ENCODE measurements around the gene GJA3. TPM values are rescaled to one million over a fixed set of nuclear protein-coding genes. Genes with fewer than 3 reads are reported as not detected.

Gene GJA3
- total RNA-seq, 1 donor from 2014 or later, result not detected

- DNase-seq, result no peak
- no peaks in the 10 kb centered on the region for H3K36me3 ChIP-seq
- H3K4me3 ChIP-seq, result no peak overlapping the region
These were observed 36.5 kb upstream of the GJA3 start for GRCh38 chr13:20197361-20197834.

GRCh38 chr13:20195801-20196200, 34.9 kb upstream of the GJA3 start:
- TF ChIP-seq CTCF (IDR thresholded peaks at IDR 0.05), result no peak

More at GRCh38 chr13:20197361-20197834, 36.5 kb upstream of the GJA3 start:
- TF ChIP-seq CTCF (IDR thresholded peaks at IDR 0.05), result peak; percentile 80
- intact Hi-C loops (cut with DNase I), result no loop called here
- H3K4me1 ChIP-seq, result peaks cover 23% of the 10 kb centered on the region
- no peak overlapping the region for H3K27ac ChIP-seq
- peaks cover 50% of the 10 kb centered on the region for H3K27me3 ChIP-seq
- H3K9me3 ChIP-seq, result no peaks in the 10 kb centered on the region
- peak; percentile 78 for ATAC-seq

GRCh38 chr13:20193907-20194631, 33.2 kb upstream of the GJA3 start:
- ATAC-seq, result no peak
- no peak for DNase-seq
- Histone ChIP-seq H3K36me3 (no peaks in the 10 kb centered on the region), H3K27ac (no peak overlapping the region), H3K9me3 (no peaks in the 10 kb centered on the region), H3K4me3 (no peak overlapping the region), H3K27me3 (peaks cover 60% of the 10 kb centered on the region), H3K4me1 (peaks cover 29% of the 10 kb centered on the region)
- intact Hi-C loops (cut with DNase I), result no loop called here
- TF ChIP-seq CTCF (IDR thresholded peaks at IDR 0.05), result no peak

More at GRCh38 chr13:20195801-20196200, 34.9 kb upstream of the GJA3 start:
- no peak for DNase-seq
- no peaks in the 10 kb centered on the region for H3K9me3 ChIP-seq
- ATAC-seq, result no peak
- no peak overlapping the region for H3K4me3 ChIP-seq
- H3K4me1 ChIP-seq, result peaks cover 29% of the 10 kb centered on the region
- peaks cover 60% of the 10 kb centered on the region for H3K27me3 ChIP-seq
- H3K36me3 ChIP-seq, result no peaks in the 10 kb centered on the region
- no peak overlapping the region for H3K27ac ChIP-seq
- intact Hi-C loops (cut with DNase I), result no loop called here

- peak overlapping the region; percentile 54 for H3K4me3 ChIP-seq
- peaks cover 29% of the 10 kb centered on the region for H3K4me1 ChIP-seq
- H3K27me3 ChIP-seq, result peaks cover 60% of the 10 kb centered on the region
- H3K36me3 ChIP-seq, result no peaks in the 10 kb centered on the region
- TF ChIP-seq CTCF (IDR thresholded peaks at IDR 0.05), result no peak
- no peaks in the 10 kb centered on the region for H3K9me3 ChIP-seq
- DNase-seq (no peak), ATAC-seq (peak; percentile 5)
- intact Hi-C loops (cut with DNase I), result no loop called here
- H3K27ac ChIP-seq, result no peak overlapping the region
These were observed 32.5 kb upstream of the GJA3 start for GRCh38 chr13:20193162-20193906.

GRCh38 chr13:20192836-20193161, 31.9 kb upstream of the GJA3 start, which contains the start of gene GJB2:
Gene GJB2 (minus strand): TSS chr13:20192938. CDS start chr13:20189581, 3,357 bp downstream.
- ATAC-seq (peak; percentile 41), DNase-seq (no peak)
- Histone ChIP-seq H3K4me3 (peak within 1 kb of the TSS; percentile 54), H3K27me3 (peaks cover 59% of the 10 kb centered on the region), H3K9me3 (no peaks in the 10 kb centered on the region), H3K4me1 (peaks cover 29% of the 10 kb centered on the region), H3K36me3 (no peaks in the 10 kb centered on the region), H3K27ac (no peak within 1 kb of the TSS)
- intact Hi-C loops (cut with DNase I), result no loop called here
- TF ChIP-seq CTCF (IDR thresholded peaks at IDR 0.05), result no peak
